GM21717 (cell line): ENCODE measurements around the gene PPP1CA.

ENCODE experiments used
- ATAC-seq: cut with Tn5 transposase; IDR thresholded peaks from one replicate; pipeline ENCODE4 v1.9.1; 2021; ENCODE audit warnings: mild to moderate bottlenecking, moderate library complexity; ENCODE audit not compliant: unreplicated experiment

Gene PPP1CA

GRCh38 chr11:67418476-67419281 is 17.0 kb upstream of the PPP1CA start:
- no peak for ATAC-seq

- no peak for ATAC-seq
Observed at GRCh38 chr11:67417425-67417824, 15.8 kb upstream of the PPP1CA start.

- no peak for ATAC-seq
Observed at GRCh38 chr11:67416416-67417335, 15.0 kb upstream of the PPP1CA start.

- ATAC-seq, result no peak
Observed at GRCh38 chr11:67415501-67416304, 14.0 kb upstream of the PPP1CA start, which contains the start of gene CARNS1. Gene CARNS1 (plus strand): TSS chr11:67415678. CDS start chr11:67416200, 522 bp downstream.

- ATAC-seq, result no peak
Observed at GRCh38 chr11:67413266-67413849, 11.7 kb upstream of the PPP1CA start.

GRCh38 chr11:67412495-67413179 is 11.0 kb upstream of the PPP1CA start:
- ATAC-seq, result no peak

- no peak for ATAC-seq
Observed at GRCh38 chr11:67411785-67412152, 10.1 kb upstream of the PPP1CA start.

- no peak for ATAC-seq
Observed at GRCh38 chr11:67410984-67411784, 9.5 kb upstream of the PPP1CA start.

GRCh38 chr11:67410369-67410831 is 8.7 kb upstream of the PPP1CA start:
- ATAC-seq, result no peak

GRCh38 chr11:67409781-67410368 is 8.2 kb upstream of the PPP1CA start:
- ATAC-seq, result no peak

GRCh38 chr11:67409261-67409666 is 7.6 kb upstream of the PPP1CA start:
- ATAC-seq, result no peak

GRCh38 chr11:67408437-67409200 is 7.0 kb upstream of the PPP1CA start:
- no peak for ATAC-seq

GRCh38 chr11:67407688-67408163 is 6.1 kb upstream of the PPP1CA start:
- ATAC-seq, result no peak

GRCh38 chr11:67406969-67407687 is 5.5 kb upstream of the PPP1CA start:
- no peak for ATAC-seq

- ATAC-seq, result no peak
Observed at GRCh38 chr11:67406420-67406968, 4.8 kb upstream of the PPP1CA start.

GRCh38 chr11:67405688-67406339 is 4.2 kb upstream of the PPP1CA start:
- ATAC-seq, result no peak
